Measurements from ENCODE around the gene PKNOX2.

PKNOX2 gene

DNA sequence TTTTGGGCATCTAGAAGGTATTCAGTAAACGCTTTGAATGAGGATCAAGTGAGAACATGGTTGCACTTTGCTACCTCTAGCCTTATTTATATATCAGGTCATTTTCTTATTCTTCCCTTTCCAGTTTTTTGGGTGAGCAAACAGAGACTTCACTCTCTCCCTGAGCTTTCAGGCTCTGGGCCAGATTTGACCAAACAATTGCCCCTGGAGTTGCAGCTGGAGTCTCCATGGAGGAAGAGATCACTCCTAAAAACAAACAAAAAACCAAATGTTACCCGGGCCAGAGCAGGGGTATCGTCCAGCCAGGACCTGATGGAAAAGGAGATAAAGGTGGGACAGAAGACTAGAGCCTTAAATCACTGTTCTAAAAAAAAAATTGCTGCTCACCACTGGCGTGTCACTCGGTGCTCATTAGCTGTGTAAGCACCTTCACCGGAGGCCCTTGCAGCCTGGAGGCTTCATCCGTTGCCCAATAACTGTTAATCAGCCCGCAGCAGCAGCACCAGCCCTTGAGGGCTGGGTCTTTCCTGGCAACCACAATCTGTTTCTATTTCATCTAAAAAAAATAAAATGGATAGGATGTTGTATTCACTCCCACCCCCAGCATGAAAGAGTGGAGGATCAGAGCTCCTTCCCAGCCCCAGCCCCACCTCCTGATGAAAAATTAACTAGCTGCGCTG is 125.0 kb downstream of the PKNOX2 start:
- DNase-seq, result no peak

DNA sequence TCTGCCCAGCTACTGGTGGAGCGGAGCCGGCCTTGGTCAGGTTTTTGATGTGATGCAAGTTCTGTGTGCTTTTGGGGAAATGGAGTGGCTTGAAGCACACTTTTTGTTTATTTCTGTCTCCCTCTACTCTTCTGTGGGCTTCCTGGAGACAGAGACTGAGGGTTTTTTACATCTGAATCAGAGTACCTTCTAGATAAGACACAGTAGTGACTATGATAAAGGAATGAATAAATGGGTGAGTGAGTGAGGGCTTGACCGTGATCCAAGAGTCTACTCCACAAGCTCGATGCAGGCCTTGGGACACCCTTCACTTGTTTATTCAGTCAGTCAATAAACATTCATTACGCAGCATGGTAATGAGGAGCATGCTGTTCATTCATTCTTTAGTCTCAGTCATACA is 125.7 kb downstream of the PKNOX2 start:
- no peak for DNase-seq

DNA sequence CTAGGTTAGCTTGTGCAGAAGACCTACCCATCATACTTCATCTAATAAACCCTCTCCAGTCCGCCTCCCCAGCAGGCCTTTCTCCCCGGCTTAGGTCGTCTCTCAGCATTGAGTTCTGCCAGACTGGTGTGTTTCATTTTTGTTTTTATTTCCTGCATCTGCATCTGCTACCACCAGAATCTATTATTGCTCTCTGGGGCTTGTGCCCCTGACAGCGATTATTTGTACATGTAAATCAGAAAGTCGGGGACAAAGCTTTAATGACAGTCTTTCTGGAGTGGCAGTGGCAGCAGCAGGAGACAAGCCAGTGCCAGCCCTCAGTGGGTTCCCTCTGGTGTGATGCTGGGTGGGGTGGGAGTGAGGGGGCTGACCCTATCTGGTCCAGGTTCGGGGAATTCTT is 127.5 kb downstream of the PKNOX2 start:
- no peak for DNase-seq

- DNase-seq, result no peak
Observed at GRCh38 chr11:125293596-125293995, 129.0 kb downstream of the PKNOX2 start.

- no peak for DNase-seq
Observed at GRCh38 chr11:125295931-125296330, 131.4 kb downstream of the PKNOX2 start.

DNA sequence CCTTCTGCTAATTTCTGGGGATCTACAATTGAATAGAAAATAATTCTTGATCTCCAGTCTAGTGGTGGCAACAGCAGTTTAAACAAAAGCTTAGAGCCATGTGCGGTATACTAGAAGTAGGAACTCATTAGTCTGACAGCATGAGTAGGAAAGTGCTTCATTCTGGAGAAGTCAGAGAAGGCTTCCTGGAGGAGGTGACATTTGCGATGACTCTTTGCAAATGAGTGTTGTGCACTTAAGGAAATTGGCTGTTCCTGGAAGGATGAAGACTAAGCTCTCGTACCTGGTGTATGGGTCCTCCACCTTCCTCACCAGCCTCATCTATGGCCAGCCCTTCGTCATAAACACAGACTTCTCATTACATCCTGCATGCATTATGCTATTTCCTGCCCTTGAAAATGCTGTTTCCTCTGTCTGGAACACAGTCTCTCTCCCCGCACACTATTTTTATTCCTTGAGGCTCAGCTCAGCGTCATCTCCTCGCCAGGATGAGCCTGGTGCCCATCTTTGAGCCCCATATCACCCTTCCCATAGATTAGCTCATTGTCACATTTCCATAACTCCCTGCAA is 132.9 kb downstream of the PKNOX2 start:
- DNase-seq, result no peak

- no peak for DNase-seq
Observed at GRCh38 chr11:125299061-125299615, 134.6 kb downstream of the PKNOX2 start.

GRCh38 chr11:125299821-125300220 is 135.3 kb downstream of the PKNOX2 start:
- DNase-seq, result no peak

- no peak for DNase-seq
Observed at GRCh38 chr11:125300791-125301218, 136.3 kb downstream of the PKNOX2 start.

DNA sequence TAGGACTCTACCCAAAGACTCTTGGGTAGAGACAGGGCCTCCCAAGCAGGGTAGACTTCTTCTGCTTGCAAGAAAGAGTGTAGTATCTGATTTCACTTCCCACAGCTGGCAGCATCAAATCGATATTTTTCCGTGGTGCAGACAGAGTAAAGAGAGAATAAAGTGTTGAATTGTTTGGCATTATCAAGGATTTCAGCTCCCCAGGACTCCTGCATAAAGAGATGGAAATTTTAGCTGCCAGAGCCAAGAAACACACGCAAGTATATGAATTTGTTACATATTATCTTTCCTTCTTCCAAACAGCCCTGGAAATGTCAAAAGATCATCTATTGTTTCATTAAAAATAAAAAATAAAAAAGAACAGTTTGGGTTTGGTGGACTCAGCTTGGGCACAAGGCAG is 136.8 kb downstream of the PKNOX2 start:
- DNase-seq, result no peak

DNA sequence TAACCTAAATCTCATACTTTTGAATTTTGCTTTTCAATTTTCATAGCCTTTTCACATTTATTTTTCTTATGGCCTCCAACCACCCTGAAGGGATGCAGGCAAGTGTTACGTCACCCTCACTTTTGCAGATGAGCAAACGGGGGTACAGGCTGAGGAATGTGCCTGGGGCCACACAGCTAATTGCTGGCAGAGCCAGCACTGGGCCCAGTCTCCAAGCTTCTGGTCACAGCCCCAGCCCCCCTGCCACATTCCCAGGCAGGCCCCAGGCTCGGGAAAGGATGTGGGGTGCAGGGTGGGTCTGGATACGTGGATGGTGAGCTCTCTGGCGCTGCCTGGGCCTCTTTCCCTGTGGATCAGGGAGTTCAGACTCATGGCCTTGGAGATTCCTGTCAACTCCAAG is 138.6 kb downstream of the PKNOX2 start:
- DNase-seq, result no peak

DNA sequence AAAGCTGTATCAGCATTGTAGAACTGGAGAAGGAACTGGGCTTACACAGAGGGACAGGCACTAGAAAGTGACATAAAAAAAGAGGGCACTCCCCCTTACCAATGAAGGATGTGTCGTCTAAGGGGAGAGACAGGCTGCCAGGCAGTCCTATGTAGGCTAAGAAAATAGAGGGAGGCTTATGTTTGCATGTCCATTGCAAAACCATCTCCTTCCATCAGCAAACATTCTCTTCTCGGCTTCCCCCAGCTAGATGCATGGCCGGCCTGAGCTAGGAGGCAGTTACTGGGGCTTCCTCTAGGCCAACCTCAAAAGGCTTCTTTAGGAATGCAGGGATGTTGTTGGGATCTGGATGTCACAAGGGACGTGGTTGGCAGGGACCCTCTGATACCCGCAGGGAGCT is 139.1 kb downstream of the PKNOX2 start:
- no peak for DNase-seq

DNA sequence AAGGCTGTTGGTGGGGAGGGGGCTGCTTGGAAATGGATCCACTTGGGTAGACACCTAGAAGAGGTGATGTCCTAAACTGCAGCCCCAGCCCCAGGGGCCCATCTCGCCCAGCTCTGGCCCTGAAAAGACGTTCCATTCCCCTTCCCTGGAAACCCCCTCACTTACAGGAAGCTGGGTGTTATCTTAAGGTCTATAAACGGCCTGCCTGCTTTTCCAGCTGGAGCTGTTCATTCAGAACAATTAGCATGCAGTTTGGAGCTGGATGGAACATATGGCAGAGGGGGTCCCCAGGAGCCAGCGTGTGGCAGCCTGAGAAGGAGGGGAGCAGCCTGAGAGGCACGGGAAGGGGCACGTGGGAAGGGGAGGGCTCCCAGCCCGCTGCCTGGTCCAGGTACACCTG is 139.6 kb downstream of the PKNOX2 start:
- DNase-seq, result no peak

DNA sequence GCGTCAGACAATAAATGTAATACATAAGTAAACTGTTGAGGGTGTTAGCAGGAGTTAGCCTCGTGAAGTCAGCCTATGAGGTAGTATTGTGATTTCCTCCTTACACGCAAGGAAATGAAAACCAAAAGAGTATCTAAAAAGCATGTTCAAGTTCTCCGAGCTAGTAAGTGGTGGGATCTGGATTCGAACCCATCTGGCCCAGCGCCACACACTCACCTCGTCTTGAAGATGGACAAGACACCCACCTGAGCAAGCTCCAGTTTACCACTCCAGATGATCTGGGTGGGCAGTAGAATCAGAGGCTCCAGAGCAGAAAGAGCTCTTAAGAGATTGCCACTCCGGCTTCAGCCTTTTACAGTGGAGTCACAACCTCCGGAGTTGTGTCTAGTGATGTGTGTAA is 140.3 kb downstream of the PKNOX2 start:
- DNase-seq, result no peak

- DNase-seq, result no peak
Observed at GRCh38 chr11:125305345-125305744, 140.8 kb downstream of the PKNOX2 start.

GRCh38 chr11:125306476-125306875 is 141.9 kb downstream of the PKNOX2 start:
- DNase-seq, result no peak

GRCh38 chr11:125308246-125308645 is 143.7 kb downstream of the PKNOX2 start:
- no peak for DNase-seq

- DNase-seq, result no peak
Observed at GRCh38 chr11:125312391-125312790, 147.8 kb downstream of the PKNOX2 start.

- no peak for DNase-seq
Observed at GRCh38 chr11:125312812-125313211, 148.3 kb downstream of the PKNOX2 start.

- no peak for DNase-seq
Observed at GRCh38 chr11:125313271-125314219, 149.0 kb downstream of the PKNOX2 start.

DNA sequence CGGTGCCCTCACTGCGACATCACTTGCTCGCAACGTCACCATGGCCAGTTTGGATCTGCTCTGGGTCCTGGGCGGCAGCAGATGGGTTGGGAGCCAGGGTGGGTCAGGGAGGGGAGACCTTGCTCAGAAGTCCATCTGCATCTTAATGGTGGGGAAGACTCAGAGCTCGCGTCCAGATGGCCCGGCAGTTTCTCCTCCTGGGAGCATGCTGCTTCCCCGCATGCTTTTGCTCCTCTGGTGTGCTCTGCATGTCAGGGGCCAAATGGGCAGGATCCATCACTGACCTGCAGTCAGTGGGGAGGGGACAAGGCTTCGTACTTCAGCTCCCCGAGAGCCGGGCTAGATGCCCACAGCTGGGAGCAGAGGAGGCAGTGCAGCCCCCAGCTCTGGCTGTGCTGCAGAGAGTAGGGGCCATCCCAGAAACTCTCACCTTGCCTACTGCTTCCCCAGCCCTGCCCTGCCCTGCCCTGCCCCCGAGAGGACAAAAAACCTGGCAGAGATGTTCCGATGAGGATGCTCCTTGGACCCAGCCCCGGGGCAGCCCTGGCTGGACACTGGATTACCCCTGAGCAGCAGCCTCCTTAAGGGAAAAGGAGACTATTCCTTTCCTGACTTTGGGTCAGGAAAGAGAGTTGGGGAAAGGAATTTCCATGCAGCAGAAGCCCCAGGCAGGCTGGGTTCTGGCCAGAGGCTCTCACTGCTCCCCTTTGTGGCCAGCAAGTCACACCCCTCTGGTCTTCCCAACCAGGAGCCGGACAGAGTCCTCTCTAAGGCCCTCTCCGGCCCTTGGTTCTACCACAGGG is 149.9 kb downstream of the PKNOX2 start:
- no peak for DNase-seq

- peak in 1 of 2 experiments; percentile 69 for DNase-seq
Observed at GRCh38 chr11:125315079-125315740, 150.7 kb downstream of the PKNOX2 start.
